ENCODE results near the gene KLHDC8A. TPM values are rescaled to one million over a fixed set of nuclear protein-coding genes. Genes with fewer than 3 reads are reported as not detected.

The KLHDC8A gene
- total and polyA plus RNA-seq, 9 of the 15 experiments (the other 6 are each of a cell fraction or from before 2014, with no cell fraction given): 0.01 to 0.54 (median 0.04) TPM; not detected in 6

DNA sequence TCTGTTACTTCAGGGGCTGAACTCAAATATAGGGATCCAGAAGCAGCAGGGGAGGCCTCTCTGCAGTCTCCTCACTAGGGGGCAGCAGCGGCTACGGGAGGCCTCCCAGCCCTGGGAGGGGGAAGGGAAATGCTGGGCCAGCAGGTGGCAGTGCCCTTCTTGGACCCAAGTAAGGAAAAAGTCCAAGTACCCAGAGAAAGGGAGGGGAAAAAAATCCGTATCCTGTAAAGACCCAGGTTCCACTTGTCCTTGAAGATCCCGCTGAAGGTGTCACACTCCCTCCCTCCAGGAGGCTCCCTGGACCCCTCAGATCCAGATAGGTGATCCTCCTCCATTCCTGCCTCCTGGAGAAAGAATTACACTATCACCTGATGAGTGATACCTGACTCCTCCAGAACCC is 21.0 kb downstream of the KLHDC8A start (continued):
- TF ChIP-seq, protein P1, sequence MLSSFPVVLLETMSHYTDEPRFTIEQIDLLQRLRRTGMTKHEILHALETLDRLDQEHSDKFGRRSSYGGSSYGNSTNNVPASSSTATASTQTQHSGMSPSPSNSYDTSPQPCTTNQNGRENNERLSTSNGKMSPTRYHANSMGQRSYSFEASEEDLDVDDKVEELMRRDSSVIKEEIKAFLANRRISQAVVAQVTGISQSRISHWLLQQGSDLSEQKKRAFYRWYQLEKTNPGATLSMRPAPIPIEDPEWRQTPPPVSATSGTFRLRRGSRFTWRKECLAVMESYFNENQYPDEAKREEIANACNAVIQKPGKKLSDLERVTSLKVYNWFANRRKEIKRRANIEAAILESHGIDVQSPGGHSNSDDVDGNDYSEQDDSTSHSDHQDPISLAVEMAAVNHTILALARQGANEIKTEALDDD (IDR thresholded peaks at IDR 0.05): no peak
- TF ChIP-seq, protein P2, sequence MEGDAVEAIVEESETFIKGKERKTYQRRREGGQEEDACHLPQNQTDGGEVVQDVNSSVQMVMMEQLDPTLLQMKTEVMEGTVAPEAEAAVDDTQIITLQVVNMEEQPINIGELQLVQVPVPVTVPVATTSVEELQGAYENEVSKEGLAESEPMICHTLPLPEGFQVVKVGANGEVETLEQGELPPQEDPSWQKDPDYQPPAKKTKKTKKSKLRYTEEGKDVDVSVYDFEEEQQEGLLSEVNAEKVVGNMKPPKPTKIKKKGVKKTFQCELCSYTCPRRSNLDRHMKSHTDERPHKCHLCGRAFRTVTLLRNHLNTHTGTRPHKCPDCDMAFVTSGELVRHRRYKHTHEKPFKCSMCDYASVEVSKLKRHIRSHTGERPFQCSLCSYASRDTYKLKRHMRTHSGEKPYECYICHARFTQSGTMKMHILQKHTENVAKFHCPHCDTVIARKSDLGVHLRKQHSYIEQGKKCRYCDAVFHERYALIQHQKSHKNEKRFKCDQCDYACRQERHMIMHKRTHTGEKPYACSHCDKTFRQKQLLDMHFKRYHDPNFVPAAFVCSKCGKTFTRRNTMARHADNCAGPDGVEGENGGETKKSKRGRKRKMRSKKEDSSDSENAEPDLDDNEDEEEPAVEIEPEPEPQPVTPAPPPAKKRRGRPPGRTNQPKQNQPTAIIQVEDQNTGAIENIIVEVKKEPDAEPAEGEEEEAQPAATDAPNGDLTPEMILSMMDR (IDR thresholded peaks at IDR 0.05 in 2 of 3, conservative IDR thresholded peaks at IDR 0.05 in 1 of 3; ENCODE audit: insufficient read depth in 2 of 3, low read depth in 1 of 3, low read length in 3 of 3): peak; percentile 99 to 100 (median 99)
- TF ChIP-seq CBX3 (IDR thresholded peaks at IDR 0.05; ENCODE audit: borderline replicate concordance in 1 of 2, low read length in 2 of 2) (0 out of 3 replicates have a peak, but pooled peaks of 1 of the 2 experiments have one; percentile 17), CHD2 (IDR thresholded peaks at IDR 0.05; ENCODE audit: low read depth, low read length) (peak; percentile 50; the same call in 1 of the 2 replicates), ZNF431 (CRISPR knock-in tag; IDR thresholded peaks at IDR 0.05) (no peak), ZNF347 (CRISPR knock-in tag; IDR thresholded peaks at IDR 0.05; ENCODE audit: low read depth) (no peak), BHLHE40 (IDR thresholded peaks at IDR 0.05; ENCODE audit: low read length) (0 out of 2 replicates have a peak, but pooled peaks have one; percentile 15), ZKSCAN3 (CRISPR knock-in tag; IDR thresholded peaks at IDR 0.05) (no peak), KLF16 (IDR thresholded peaks at IDR 0.05) (peak; percentile 64), NRF1 (conservative IDR thresholded peaks at IDR 0.05 in 1 of 2, IDR thresholded peaks at IDR 0.05 in 1 of 2) (no peak), ZNF507 (tag; conservative IDR thresholded peaks at IDR 0.05) (no peak), JUNB (CRISPR knock-in tag; conservative IDR thresholded peaks at IDR 0.05) (no peak), NFIC (IDR thresholded peaks at IDR 0.05) (peak; percentile 9; the same call in 1 of the 2 replicates), SMC3 (conservative IDR thresholded peaks at IDR 0.05; ENCODE audit: insufficient read depth, low read depth, low read length) (peak; percentile 91), HDAC6 (IDR thresholded peaks at IDR 0.05; ENCODE audit: low read depth, low read length) (no peak), TEAD2 (tag; IDR thresholded peaks at IDR 0.05) (no peak), ZNF324 (CRISPR knock-in tag; IDR thresholded peaks at IDR 0.05) (no peak), PURB (CRISPR knock-in tag; IDR thresholded peaks at IDR 0.05; ENCODE audit: low read depth) (no peak), XRCC5 (IDR thresholded peaks at IDR 0.05; ENCODE audit: low read depth, low read length) (peak; percentile 88), HDAC2 (IDR thresholded peaks at IDR 0.05) (no peak), CEBPB (tag; IDR thresholded peaks at IDR 0.05) (no peak), POLR2AphosphoS5 (IDR thresholded peaks at IDR 0.05; ENCODE audit: control insufficient read depth, insufficient read depth, low read depth, low read length) (no peak), DDX20 (tag; IDR thresholded peaks at IDR 0.05; ENCODE audit: low read depth) (no peak)
- TF ChIP-seq, protein P3, sequence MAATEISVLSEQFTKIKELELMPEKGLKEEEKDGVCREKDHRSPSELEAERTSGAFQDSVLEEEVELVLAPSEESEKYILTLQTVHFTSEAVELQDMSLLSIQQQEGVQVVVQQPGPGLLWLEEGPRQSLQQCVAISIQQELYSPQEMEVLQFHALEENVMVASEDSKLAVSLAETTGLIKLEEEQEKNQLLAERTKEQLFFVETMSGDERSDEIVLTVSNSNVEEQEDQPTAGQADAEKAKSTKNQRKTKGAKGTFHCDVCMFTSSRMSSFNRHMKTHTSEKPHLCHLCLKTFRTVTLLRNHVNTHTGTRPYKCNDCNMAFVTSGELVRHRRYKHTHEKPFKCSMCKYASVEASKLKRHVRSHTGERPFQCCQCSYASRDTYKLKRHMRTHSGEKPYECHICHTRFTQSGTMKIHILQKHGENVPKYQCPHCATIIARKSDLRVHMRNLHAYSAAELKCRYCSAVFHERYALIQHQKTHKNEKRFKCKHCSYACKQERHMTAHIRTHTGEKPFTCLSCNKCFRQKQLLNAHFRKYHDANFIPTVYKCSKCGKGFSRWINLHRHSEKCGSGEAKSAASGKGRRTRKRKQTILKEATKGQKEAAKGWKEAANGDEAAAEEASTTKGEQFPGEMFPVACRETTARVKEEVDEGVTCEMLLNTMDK (IDR thresholded peaks at IDR 0.05; ENCODE audit: borderline replicate concordance, insufficient read depth, low read depth, low read length, poor library complexity, severe bottlenecking): peak; percentile 90
- TF ChIP-seq, protein P4, sequence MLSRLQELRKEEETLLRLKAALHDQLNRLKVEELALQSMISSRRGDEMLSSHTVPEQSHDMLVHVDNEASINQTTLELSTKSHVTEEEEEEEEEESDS (CRISPR knock-in tag; IDR thresholded peaks at IDR 0.05): no peak
